GM18873 (cell line): ENCODE results near the gene RBM33.
"Not testable (repeated sequence)": the region's sequence is repeated elsewhere in the genome, so short reads cannot be mapped to it uniquely, and the experiment has no call there.

ENCODE experiments used
- ATAC-seq: cut with Tn5 transposase; IDR thresholded peaks from one replicate; pipeline ENCODE4 v1.9.1; 2021; ENCODE audit warnings: mild to moderate bottlenecking, moderate library complexity, moderate number of reproducible peaks; ENCODE audit not compliant: unreplicated experiment, low FRiP score

The RBM33 gene

GRCh38 chr7:155685791-155686160 is 41.3 kb downstream of the RBM33 start:
- no peak for ATAC-seq

- not testable (repeated sequence) for ATAC-seq
Measured at GRCh38 chr7:155686620-155687324, 42.3 kb downstream of the RBM33 start.

- ATAC-seq, result not testable (repeated sequence)
Measured at GRCh38 chr7:155688237-155688636, 43.8 kb downstream of the RBM33 start.

GRCh38 chr7:155690655-155691054 is 46.2 kb downstream of the RBM33 start:
- ATAC-seq, result not testable (repeated sequence)

- ATAC-seq, result no peak
Measured at GRCh38 chr7:155692317-155692716, 47.9 kb downstream of the RBM33 start.

GRCh38 chr7:155693826-155694225 is 49.4 kb downstream of the RBM33 start:
- ATAC-seq, result no peak

GRCh38 chr7:155694851-155695250 is 50.4 kb downstream of the RBM33 start:
- no peak for ATAC-seq

GRCh38 chr7:155696747-155697146 is 52.3 kb downstream of the RBM33 start:
- ATAC-seq, result no peak

GRCh38 chr7:155698633-155699032 is 54.2 kb downstream of the RBM33 start:
- ATAC-seq, result no peak

- ATAC-seq, result no peak
Measured at GRCh38 chr7:155699180-155699579, 54.7 kb downstream of the RBM33 start.

- ATAC-seq, result no peak
Measured at GRCh38 chr7:155700847-155701246, 56.4 kb downstream of the RBM33 start.

- ATAC-seq, result no peak
Measured at GRCh38 chr7:155701972-155702544, 57.6 kb downstream of the RBM33 start.

GRCh38 chr7:155702616-155703015 is 58.2 kb downstream of the RBM33 start:
- ATAC-seq, result no peak

GRCh38 chr7:155705623-155706360 is 61.3 kb downstream of the RBM33 start:
- no peak for ATAC-seq

- no peak for ATAC-seq
Measured at GRCh38 chr7:155706376-155706775, 61.9 kb downstream of the RBM33 start.

GRCh38 chr7:155709453-155709852 is 65.0 kb downstream of the RBM33 start:
- ATAC-seq, result no peak

- ATAC-seq, result no peak
Measured at GRCh38 chr7:155710031-155710430, 65.6 kb downstream of the RBM33 start.

- ATAC-seq, result no peak
Measured at GRCh38 chr7:155710530-155710929, 66.1 kb downstream of the RBM33 start.

- no peak for ATAC-seq
Measured at GRCh38 chr7:155711081-155711480, 66.6 kb downstream of the RBM33 start.

- no peak for ATAC-seq
Measured at GRCh38 chr7:155713384-155713783, 68.9 kb downstream of the RBM33 start.

GRCh38 chr7:155714702-155715101 is 70.2 kb downstream of the RBM33 start:
- no peak for ATAC-seq
